ENCODE data around the gene ZNF611. TPM values are rescaled to one million over a fixed set of nuclear protein-coding genes. Genes with fewer than 3 reads are reported as not detected.

Gene ZNF611
- total RNA-seq, 1 donor from 2014 or later = 16.3 TPM

- Mint-ChIP-seq H3K4me3 (ENCODE audit: unreplicated experiment) (no peak overlapping the region), H3K36me3 (ENCODE audit: low read depth) (peaks cover 15% of the 10 kb centered on the region), H3K4me1 (ENCODE audit: low read depth) (peaks cover 25% of the 10 kb centered on the region), H3K9me3 (ENCODE audit: low read depth) (no peaks in the 10 kb centered on the region), H3K27me3 (ENCODE audit: low read depth) (no peaks in the 10 kb centered on the region), H3K27ac (ENCODE audit: unreplicated experiment) (peak overlapping the region; percentile 41)
- TF ChIP-seq CTCF (IDR thresholded peaks at IDR 0.05) = no peak
- DNase-seq (ENCODE audit: low spot score) = no peak
These were observed 70.4 kb downstream of the ZNF611 start for GRCh38 chr19:52664461-52664860.

GRCh38 chr19:52662631-52663030, 72.2 kb downstream of the ZNF611 start:
- no peak overlapping the region for H3K27ac Mint-ChIP-seq (ENCODE audit: unreplicated experiment)
- peaks cover 25% of the 10 kb centered on the region for H3K4me1 Mint-ChIP-seq (ENCODE audit: low read depth)
- H3K27me3 Mint-ChIP-seq (ENCODE audit: low read depth) = no peaks in the 10 kb centered on the region
- no peaks in the 10 kb centered on the region for H3K9me3 Mint-ChIP-seq (ENCODE audit: low read depth)
- H3K36me3 Mint-ChIP-seq (ENCODE audit: low read depth) = peaks cover 23% of the 10 kb centered on the region
- no peak for TF ChIP-seq CTCF (IDR thresholded peaks at IDR 0.05)
- no peak for DNase-seq (ENCODE audit: low spot score)
- H3K4me3 Mint-ChIP-seq (ENCODE audit: unreplicated experiment) = no peak overlapping the region

DNA sequence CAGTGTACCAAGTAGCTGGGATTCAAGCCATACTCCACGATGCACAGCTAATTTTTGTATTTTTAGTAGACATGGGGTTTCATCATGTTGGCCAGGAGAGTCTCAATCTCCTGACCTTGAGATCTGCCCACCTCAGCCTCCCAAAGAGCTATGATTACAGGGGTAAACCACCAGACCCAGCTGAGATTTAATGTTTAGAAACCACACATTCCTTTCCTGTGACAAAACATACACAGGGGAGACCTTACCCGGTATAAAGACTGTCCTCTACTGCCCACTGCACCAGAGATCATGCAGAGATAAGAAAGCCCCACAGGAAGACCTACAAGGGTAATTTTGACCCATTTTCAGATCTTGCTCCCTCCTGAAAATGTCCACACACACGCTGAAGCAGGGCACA, 73.9 kb downstream of the ZNF611 start:
- Mint-ChIP-seq H3K27ac (ENCODE audit: unreplicated experiment) (no peak overlapping the region), H3K9me3 (ENCODE audit: low read depth) (no peaks in the 10 kb centered on the region), H3K4me3 (ENCODE audit: unreplicated experiment) (no peak overlapping the region), H3K27me3 (ENCODE audit: low read depth) (no peaks in the 10 kb centered on the region), H3K36me3 (ENCODE audit: low read depth) (peaks cover 29% of the 10 kb centered on the region), H3K4me1 (ENCODE audit: low read depth) (peaks cover 25% of the 10 kb centered on the region)
- no peak for TF ChIP-seq CTCF (IDR thresholded peaks at IDR 0.05)
- no peak for DNase-seq (ENCODE audit: low spot score)

GRCh38 chr19:52659013-52659412, 75.8 kb downstream of the ZNF611 start:
- H3K27ac Mint-ChIP-seq (ENCODE audit: unreplicated experiment) = no peak overlapping the region
- TF ChIP-seq CTCF (IDR thresholded peaks at IDR 0.05) = no peak
- no peaks in the 10 kb centered on the region for H3K27me3 Mint-ChIP-seq (ENCODE audit: low read depth)
- no peak overlapping the region for H3K4me3 Mint-ChIP-seq (ENCODE audit: unreplicated experiment)
- H3K4me1 Mint-ChIP-seq (ENCODE audit: low read depth) = peaks cover 17% of the 10 kb centered on the region
- DNase-seq (ENCODE audit: low spot score) = no peak
- no peaks in the 10 kb centered on the region for H3K9me3 Mint-ChIP-seq (ENCODE audit: low read depth)
- peaks cover 37% of the 10 kb centered on the region for H3K36me3 Mint-ChIP-seq (ENCODE audit: low read depth)

- H3K27me3 Mint-ChIP-seq (ENCODE audit: low read depth) = no peaks in the 10 kb centered on the region
- H3K4me3 Mint-ChIP-seq (ENCODE audit: unreplicated experiment) = no peak overlapping the region
- DNase-seq (ENCODE audit: low spot score) = no peak
- H3K9me3 Mint-ChIP-seq (ENCODE audit: low read depth) = no peaks in the 10 kb centered on the region
- H3K27ac Mint-ChIP-seq (ENCODE audit: unreplicated experiment) = no peak overlapping the region
- no peak for TF ChIP-seq CTCF (IDR thresholded peaks at IDR 0.05)
- peaks cover 17% of the 10 kb centered on the region for H3K4me1 Mint-ChIP-seq (ENCODE audit: low read depth)
- H3K36me3 Mint-ChIP-seq (ENCODE audit: low read depth) = peaks cover 42% of the 10 kb centered on the region
These were observed 76.2 kb downstream of the ZNF611 start for GRCh38 chr19:52658595-52658994.
